HL-60 (cell line): ENCODE measurements around the gene BAHCC1.

Source experiments
- CTCF ChIP-seq: IDR thresholded peaks from one replicate; pipeline ENCODE4 v1.5.1; 2011; ENCODE audit warnings: low read length, control low read depth, inconsistent platforms; ENCODE audit not compliant: insufficient read depth
- GABPA ChIP-seq: IDR thresholded peaks from 2 replicates; pipeline ENCODE4 v1.6.1; 2012; ENCODE audit warnings: low read depth
- POLR2AphosphoS5 ChIP-seq: IDR thresholded peaks from 2 replicates; pipeline ENCODE4 v1.6.1; 2012; ENCODE audit warnings: low read depth
- REST ChIP-seq: IDR thresholded peaks from 2 replicates; pipeline ENCODE4 v1.6.1; 2012; ENCODE audit warnings: low read depth; ENCODE audit not compliant: insufficient replicate concordance
- SPI1 ChIP-seq: IDR thresholded peaks from 2 replicates; pipeline ENCODE4 v1.6.1; 2012; ENCODE audit warnings: low read depth, mild to moderate bottlenecking, borderline replicate concordance

GRCh38 chr17:81456798-81457197 lies 61.5 kb downstream of the BAHCC1 start:
- no peak for TF ChIP-seq CTCF
- TF ChIP-seq REST: no peak
- no peak for TF ChIP-seq POLR2AphosphoS5
- no peak for TF ChIP-seq SPI1
- TF ChIP-seq GABPA: no peak
